Measurements from ENCODE around the gene CNPPD1.

GRCh38 chr2:219158586-219158985, 18.1 kb downstream of the CNPPD1 start:
- no peak for TF ChIP-seq SIRT6 (IDR thresholded peaks at IDR 0.05; ENCODE audit: low read length)
- TF ChIP-seq, protein P1, sequence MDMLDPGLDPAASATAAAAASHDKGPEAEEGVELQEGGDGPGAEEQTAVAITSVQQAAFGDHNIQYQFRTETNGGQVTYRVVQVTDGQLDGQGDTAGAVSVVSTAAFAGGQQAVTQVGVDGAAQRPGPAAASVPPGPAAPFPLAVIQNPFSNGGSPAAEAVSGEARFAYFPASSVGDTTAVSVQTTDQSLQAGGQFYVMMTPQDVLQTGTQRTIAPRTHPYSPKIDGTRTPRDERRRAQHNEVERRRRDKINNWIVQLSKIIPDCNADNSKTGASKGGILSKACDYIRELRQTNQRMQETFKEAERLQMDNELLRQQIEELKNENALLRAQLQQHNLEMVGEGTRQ (IDR thresholded peaks at IDR 0.05; ENCODE audit: low read length): no peak
- no peak for TF ChIP-seq BRCA1 (IDR thresholded peaks at IDR 0.05; ENCODE audit: low read depth, low read length)
- TF ChIP-seq EZH2 (IDR thresholded peaks at IDR 0.05; ENCODE audit: low read depth, low read length, severe bottlenecking): no peak
- TF ChIP-seq POLR2AphosphoS5 (IDR thresholded peaks at IDR 0.05; ENCODE audit: low read depth, low read length): no peak
- TF ChIP-seq CTCF (IDR thresholded peaks at IDR 0.05; ENCODE audit: control extremely low read depth in 1 of 3, insufficient read depth in 1 of 3, low read depth in 1 of 3, low read length in 3 of 3): no peak
- TF ChIP-seq YY1 (IDR thresholded peaks at IDR 0.05; ENCODE audit: low read depth, low read length): no peak

Measured in H1 (cell line).